GM19240 (cell line): ENCODE measurements around the gene NDUFV1.
"Not testable (repeated sequence)": the region's sequence is repeated elsewhere in the genome, so short reads cannot be mapped to it uniquely, and the experiment has no call there.

Experiments used
- DNase-seq: peaks from one replicate; pipeline ENCODE4 v3.0.0; 2011; ENCODE audit warnings: low spot score; ENCODE audit not compliant: insufficient read length

The NDUFV1 gene

DNA sequence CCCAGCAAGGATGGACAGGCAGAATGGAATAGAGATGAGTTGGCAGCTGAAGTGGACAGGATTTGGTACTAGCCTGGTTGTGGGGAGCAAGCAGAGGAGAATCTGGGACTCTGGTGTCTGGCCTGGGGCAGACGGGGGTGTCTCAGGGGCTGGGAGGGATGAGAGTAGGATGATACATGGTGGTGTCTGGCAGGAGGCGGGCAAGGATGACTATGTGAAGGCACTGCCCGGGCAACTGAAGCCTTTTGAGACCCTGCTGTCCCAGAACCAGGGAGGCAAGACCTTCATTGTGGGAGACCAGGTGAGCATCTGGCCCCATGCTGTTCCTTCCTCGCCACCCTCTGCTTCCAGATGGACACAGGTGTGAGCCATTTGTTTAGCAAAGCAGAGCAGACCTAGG, 20.8 kb upstream of the NDUFV1 start:
- DNase-seq, result no peak

DNA sequence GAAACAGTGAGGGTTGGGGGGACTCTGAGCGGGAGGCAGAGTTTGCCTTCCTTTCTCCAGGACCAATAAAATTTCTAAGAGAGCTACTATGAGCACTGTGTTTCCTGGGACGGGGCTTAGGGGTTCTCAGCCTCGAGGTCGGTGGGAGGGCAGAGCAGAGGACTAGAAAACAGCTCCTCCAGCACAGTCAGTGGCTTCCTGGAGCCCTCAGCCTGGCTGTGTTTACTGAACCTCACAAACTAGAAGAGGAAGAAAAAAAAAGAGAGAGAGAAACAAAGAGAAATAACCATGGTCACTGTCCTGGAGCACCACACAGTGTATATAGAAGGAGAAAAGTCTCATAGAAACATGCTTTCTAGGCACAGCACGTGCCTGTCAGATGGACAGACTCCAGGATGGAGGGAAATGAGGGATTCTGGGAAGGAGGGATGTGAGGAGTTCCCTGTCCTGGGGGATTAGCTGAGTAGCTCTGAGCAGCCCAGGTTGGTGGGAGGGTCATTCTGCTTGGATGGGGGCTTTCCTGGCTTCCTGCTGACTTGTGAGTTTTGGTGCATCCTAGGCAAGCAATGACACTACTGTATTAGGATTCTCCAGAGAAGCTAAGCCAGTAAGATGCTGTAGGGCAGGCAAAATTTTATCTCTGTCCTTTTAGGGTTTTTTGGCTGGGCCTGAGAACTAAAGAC, 20.0 kb upstream of the NDUFV1 start:
- DNase-seq, result no peak

GRCh38 chr11:67588136-67588503, 18.6 kb upstream of the NDUFV1 start:
- DNase-seq, result no peak

GRCh38 chr11:67588899-67589415, 17.8 kb upstream of the NDUFV1 start:
- not testable (repeated sequence) for DNase-seq

GRCh38 chr11:67592880-67593564, 13.7 kb upstream of the NDUFV1 start:
- DNase-seq, result no peak

GRCh38 chr11:67593565-67593905, 13.2 kb upstream of the NDUFV1 start:
- no peak for DNase-seq

DNA sequence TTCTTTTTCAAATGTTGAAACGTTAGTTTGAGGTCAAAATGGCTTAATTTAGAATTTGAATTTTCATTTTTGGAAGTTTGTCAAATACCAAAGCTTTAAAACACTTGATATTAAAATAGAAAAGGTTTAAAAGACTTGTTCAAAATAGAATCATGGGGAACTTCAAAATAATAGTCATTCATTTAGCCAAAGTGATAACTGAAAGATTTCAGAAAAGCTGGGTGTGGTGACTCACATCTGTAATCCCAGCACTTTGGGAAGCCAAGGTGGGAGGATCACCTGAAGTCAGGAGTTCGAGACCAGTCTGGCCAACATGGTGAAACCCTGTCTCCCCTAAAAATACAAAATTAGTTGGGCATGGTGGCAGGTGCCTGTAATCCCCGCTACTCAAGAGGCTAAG, 12.3 kb upstream of the NDUFV1 start:
- no peak for DNase-seq

- DNase-seq, result no peak
Observed at GRCh38 chr11:67596753-67597300, 9.9 kb upstream of the NDUFV1 start.

- not testable (repeated sequence) for DNase-seq
Observed at GRCh38 chr11:67597458-67597857, 9.3 kb upstream of the NDUFV1 start.

GRCh38 chr11:67597963-67598362, 8.8 kb upstream of the NDUFV1 start:
- DNase-seq, result not testable (repeated sequence)

GRCh38 chr11:67599149-67599548, 7.6 kb upstream of the NDUFV1 start:
- no peak for DNase-seq

DNA sequence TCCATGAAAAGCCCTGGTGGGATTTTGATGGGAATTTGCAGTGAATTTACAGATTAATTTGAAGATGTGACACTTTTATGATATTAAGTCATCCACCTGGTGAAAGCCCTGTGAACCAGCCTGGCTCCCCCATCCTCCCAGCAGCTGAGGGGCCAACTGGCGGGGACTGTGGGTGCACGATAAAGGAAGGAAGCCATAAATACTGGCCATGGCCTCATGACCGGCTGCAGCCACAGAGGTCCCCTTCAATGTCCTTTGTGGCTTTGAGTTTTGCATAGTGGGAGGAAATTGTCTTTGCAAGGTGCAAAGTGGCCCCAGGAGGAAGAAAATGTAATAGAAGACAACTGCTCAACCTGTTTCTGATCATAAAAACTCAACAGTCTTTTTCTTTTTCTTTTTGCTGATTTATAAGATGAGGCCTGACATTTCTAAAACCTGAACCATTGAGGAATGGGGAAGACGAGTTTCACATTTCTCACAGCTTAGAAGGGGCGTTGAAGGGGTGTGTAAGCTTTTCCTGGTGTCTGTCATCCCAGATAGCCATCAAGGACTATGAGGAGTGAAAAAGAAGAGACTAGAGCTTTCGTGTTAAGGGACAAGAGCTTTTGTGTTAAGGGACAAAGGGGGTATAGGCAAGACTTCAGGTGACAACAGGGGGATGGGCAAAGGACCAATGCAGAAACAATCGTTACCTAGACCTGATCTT, 6.3 kb upstream of the NDUFV1 start:
- DNase-seq, result no peak

GRCh38 chr11:67601098-67601497, 5.6 kb upstream of the NDUFV1 start:
- DNase-seq, result no peak

DNA sequence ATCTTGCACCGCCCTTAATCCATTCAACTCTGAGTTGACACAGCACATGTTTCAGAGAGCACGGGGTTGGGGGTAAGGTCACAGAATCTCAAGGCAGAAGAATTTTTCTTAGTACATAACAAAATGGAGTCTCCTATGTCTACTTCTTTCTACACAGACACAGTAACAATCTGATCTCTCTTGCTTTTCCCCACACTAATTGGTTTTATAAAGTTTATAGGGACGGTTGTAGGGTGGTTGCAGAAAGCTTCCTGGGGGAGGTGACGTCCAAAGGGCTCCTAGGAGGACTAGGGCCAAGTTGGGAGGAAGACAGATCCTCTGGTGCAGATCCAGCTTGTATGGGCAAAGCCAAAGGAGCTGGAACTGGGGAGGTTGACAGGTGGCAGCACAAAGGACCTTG, 2.6 kb upstream of the NDUFV1 start:
- DNase-seq, result not testable (repeated sequence)

DNA sequence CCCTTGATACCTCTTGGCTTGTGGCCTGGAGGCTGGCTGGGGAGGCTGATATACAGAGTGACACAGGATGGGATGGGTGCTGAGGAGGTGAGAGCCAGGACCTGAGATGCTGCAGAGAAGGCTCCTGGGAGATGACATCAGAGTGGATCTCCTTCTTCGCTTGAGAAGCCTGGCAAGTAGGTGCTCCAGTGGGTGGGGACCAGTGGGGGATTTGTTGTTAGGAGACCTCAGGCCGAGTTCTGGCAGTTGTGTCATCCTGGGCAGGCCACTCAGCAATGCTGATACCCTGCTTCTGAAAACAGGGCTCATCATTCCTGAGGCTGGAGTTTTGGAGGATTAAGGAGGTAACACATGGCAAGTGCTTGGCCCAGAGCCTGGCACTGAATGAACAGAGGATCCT, 1.9 kb upstream of the NDUFV1 start:
- DNase-seq, result no peak

- no peak for DNase-seq
Observed at GRCh38 chr11:67605231-67606011, 1.3 kb upstream of the NDUFV1 start.

DNA sequence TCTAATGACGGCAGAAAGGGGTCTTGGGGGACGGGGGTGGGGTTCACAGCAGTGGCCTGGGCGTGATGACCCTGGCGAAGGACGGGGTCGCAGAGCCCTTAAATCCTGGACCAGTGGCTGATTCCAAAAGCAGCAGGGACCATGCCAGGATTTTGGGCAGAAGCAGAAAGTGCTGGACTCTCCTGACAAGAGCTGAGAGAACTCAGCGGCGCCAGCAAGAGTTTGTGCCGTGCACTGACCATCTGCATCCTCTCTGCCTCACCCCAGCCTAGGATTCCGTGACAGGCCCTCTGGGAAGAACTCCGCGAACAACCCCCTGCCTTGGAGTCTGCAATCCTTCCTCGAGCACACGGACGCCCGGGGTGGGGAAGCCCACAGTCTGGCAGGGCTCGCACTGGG, 644 bp upstream of the NDUFV1 start:
- no peak for DNase-seq

DNA sequence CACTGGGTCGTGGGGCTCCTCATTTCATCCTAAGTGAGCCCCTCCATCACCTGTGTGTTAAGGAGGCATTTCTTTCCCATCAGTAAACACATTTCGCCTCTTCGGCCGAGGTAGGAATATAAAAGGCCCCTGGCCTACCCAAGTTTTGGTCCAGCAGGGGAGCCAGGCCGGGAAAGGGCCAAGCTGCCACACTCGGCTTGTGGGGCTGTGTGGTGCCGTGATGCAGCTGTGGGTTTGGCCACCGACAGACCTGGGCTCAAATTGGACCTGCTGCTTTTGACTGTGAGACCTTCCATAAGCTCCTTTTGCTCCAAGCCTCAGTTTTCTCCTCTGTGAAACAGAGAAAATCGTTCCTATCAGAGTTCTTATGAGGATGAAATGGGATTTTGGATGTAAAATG, 771 bp downstream of the NDUFV1 start:
- DNase-seq, result no peak

DNA sequence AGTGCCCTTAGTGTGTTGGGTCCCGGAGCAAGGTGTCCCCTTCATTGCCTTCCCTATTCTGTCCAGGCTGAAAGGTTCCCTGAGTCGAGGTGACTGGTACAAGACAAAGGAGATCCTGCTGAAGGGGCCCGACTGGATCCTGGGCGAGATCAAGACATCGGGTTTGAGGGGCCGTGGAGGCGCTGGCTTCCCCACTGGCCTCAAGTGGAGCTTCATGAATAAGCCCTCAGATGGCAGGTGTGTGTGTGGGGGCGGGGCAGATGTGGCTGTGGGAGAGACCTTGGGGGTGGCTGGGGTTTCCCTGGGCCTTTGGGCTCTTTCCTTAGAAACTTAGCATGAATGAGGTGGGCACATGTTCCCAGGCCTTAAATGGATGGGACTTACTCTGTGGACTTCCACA, 1.8 kb downstream of the NDUFV1 start:
- no peak for DNase-seq

- no peak for DNase-seq
Observed at GRCh38 chr11:67609316-67609715, 2.6 kb downstream of the NDUFV1 start.

- no peak for DNase-seq
Observed at GRCh38 chr11:67610302-67610868, 3.6 kb downstream of the NDUFV1 start.
